Measurements from ENCODE around the gene DAD1.
"Not testable (repeated sequence)": the region's sequence is repeated elsewhere in the genome, so short reads cannot be mapped to it uniquely, and the experiment has no call there.

Gene DAD1

GRCh38 chr14:22549981-22550673 is 38.9 kb downstream of the DAD1 start:
- no peak for DNase-seq

DNA sequence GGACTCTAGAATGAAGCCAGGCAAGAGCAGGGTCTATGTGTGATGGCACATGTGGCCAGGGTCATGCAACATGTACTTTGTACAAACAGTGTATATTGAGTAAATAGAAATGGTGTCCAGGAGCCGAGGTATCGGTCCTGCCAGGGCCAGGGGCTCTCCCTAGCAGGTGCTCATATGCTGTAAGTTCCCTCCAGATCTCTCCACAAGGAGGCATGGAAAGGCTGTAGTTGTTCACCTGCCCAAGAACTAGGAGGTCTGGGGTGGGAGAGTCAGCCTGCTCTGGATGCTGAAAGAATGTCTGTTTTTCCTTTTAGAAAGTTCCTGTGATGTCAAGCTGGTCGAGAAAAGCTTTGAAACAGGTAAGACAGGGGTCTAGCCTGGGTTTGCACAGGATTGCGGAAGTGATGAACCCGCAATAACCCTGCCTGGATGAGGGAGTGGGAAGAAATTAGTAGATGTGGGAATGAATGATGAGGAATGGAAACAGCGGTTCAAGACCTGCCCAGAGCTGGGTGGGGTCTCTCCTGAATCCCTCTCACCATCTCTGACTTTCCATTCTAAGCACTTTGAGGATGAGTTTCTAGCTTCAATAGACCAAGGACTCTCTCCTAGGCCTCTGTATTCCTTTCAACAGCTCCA is 39.6 kb downstream of the DAD1 start:
- DNase-seq: no peak

- DNase-seq: no peak
Observed at GRCh38 chr14:22547948-22548750, 40.9 kb downstream of the DAD1 start.

- no peak for DNase-seq
Observed at GRCh38 chr14:22547313-22547947, 41.6 kb downstream of the DAD1 start.

- DNase-seq: no peak
Observed at GRCh38 chr14:22546722-22547071, 42.3 kb downstream of the DAD1 start.

DNA sequence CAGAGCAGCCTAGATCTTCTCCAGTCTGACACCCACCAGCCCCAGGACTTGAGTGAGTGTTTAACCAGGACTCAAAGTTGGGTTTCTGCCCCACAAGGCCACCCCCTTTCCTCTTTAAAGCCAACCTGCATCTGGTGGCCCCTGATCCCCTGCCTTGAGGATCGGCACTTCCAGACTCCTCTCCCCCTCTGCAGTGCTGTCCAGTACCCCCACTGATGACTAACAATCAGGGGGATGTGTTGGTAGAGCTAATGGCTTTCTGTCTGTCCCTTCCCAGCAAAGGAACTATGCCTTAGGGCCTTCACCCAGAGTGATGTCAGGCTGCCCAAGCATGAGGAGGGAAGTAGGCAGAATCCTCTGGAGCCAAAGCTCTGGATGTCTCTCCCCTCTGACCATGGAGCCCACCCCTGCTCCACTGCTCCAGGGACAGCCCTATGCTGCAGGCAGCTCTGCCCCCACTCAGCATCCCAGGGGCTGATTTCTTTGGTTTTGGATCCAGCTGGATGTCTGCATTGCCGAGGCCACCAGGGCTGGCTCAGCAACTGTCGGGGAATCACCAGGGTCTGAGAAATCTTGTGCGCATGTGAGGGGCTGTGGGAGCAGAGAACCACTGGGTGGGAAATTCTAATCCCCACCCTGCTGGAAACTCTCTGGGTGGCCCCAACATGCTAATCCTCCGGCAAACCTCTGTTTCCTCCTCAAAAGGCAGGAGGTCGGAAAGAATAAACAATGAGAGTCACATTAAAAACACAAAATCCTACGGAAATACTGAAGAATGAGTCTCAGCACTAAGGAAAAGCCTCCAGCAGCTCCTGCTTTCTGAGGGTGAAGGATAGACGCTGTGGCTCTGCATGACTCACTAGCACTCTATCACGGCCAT is 42.9 kb downstream of the DAD1 start:
- DNase-seq: no peak

DNA sequence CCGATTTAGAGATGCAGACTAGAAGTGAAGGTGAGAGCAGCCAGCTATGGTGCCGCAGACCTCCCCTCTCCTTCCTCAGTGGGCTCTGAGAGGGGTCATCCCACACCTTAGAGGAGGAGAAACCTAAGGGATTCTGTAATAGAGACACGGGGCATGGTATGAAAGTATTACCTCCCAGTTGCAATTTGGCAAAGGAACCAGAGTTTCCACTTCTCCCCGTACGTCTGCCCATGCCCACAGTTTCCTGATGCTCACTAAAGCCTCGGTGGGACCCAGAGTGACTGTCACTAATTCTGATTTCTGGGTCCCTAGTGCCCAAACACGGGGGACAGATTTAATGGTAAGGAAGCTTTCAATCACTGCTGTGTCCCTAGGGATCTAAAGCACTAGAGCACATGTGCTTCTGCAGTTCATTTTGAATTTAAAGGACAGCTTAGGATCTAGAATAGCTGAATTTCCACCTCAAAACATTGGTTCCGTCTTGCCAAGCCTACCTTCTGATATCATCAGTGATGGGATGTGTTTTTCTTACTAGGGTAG is 44.1 kb downstream of the DAD1 start:
- DNase-seq: no peak

GRCh38 chr14:22544406-22544805 is 44.6 kb downstream of the DAD1 start:
- DNase-seq: no peak

- not testable (repeated sequence) for DNase-seq
Observed at GRCh38 chr14:22543570-22544357, 45.3 kb downstream of the DAD1 start.

- no peak for DNase-seq
Observed at GRCh38 chr14:22542360-22542759, 46.7 kb downstream of the DAD1 start.

DNA sequence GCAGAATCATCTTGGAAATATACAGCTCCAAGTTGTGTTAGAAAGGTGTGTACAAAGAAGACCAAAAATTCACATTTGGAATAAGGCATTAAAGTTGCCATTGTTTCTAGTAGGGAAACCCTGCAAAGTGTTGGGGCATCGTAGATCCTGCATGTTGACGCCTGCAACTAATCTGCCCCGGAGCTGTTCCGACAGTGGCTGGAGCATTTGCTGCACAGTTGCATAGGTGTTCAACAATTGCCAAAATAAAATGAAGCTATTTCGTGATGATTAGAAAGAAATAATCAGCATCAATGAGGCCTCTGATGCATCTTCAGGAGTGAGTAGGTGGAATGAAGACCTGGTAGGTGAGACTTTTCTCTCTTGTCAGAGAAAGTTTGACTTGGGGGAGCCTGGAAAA is 47.3 kb downstream of the DAD1 start:
- no peak for DNase-seq

DNA sequence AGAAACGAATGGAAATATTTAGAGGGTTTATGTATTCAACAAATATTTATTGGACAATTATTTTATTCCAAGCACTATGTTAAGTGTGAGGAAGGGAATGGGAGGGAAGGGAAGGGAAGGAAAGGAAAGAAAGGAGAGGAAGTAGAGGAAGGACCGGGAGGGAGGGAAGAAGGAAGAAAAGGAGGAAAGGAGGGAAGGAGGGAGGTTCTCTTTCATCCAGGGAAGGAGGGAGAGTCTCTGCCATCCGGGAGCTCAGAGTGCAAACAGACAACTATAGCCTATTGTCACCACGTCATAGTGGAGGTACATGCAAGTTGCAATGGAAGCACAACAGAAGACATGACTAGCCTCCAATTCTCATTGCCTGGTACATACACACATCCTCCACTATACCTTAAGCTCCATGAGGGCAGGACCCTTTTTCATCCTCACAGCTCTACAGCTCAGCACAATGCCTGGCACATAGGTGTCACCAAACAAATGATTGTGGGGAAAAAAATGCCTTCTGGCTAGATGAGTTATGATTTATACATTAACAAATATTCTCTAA is 48.1 kb downstream of the DAD1 start:
- no peak for DNase-seq

DNA sequence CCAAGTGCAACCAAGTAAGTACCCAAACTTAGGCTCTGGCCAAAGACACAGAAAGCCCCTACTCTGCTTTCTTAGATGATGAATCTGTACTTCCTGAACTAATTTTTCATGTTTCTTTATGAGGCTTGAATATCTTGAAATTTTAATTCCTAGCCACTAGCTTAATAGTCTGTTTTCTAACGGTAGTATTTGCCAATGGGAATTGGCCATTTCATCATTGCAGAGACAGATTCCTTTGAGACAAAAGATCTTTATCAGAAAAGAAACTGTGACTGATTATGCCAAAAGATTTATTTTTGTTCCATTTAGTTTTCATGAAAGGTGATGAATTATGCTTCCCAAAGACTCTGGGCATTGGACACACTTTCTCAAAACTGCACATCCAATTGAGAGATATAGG is 48.7 kb downstream of the DAD1 start:
- no peak for DNase-seq

DNA sequence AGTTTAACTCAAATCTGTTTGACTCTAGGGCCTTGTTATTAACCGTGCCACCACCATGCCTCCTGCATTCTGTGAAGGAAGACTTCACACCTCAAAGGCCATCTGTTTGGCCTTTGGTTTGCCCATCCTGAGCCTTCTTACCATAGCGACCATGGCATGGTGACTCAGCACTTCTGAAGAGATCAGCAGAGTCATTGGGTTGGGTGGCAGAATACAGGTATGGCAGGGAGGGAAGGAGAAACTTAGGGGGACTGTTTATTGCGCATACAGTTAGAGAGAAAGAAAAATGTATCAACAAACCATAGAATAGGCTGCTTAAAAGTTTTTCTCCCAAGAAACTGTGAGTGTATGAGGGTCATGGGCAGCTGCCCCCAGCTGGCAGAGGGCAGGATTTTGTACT is 49.2 kb downstream of the DAD1 start:
- DNase-seq: no peak

DNA sequence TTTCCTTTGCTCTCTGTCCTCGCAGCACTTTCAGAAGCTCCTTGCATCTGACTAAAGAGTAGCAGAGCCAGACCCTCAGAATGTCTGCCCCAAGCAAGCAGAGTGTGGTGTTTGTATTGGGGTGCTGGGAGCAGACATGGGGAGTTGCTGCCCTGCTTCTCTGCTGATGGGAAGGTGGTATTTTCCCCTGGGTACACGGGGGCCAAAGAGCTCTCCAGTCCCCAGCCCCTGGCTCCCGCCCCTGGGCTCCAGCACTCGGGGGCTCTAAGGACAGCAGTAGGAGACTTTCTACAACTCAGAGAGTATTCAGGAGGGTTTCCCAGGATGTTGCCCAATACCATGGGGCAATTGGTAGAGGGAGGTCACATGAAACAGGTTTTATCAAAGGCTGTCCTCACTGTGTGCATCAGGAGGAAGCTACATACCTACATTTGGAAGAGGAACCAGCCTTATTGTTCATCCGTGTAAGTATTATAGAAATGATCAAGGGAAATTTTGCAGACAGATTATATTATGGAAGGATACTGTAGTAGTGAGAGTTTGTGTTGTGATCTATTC is 50.3 kb downstream of the DAD1 start:
- DNase-seq: no peak

- DNase-seq: no peak
Observed at GRCh38 chr14:22537436-22538310, 51.4 kb downstream of the DAD1 start.

DNA sequence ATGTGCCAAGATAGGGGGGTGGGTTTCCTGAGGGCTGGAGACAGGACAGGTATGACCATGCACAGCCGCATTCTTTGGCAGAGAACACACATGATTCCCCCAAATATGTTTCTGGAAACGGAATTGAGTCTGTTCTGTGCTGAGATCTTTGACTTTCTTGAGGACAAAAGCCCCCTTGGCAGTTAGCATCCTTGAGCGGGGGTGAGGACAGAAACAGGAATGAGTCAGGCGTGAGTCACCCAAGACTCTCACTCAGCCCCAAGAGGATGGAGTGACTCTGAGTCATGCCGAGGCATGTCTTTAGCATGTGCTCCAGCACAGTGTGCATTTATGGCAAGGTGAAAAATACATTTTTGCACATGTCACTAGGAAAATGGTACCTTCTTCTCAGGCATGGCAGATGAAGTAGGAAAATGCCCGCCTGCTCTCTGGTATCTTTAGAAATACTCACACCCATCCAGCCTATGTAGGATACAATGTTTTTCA is 52.1 kb downstream of the DAD1 start:
- DNase-seq: no peak

DNA sequence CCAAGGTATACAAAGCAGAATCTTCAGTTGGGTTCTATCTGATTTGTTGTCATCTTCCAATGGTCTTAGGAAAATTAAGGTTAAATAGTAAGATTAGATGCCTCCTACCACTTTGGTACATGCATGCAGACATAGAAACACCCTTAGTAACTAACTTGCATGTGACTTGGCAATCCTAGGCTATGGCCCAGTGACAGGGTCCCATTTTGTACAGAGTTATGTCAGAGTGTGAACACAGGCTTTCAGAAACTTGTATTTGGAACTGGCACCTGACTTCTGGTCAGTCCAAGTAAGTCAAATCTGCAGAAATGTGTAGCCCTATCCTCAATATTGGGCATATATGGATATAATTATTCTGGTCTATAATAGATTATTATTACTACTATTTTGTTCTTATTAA is 53.1 kb downstream of the DAD1 start:
- no peak for DNase-seq

- DNase-seq: no peak
Observed at GRCh38 chr14:22535126-22535525, 53.9 kb downstream of the DAD1 start.

GRCh38 chr14:22534547-22534946 is 54.5 kb downstream of the DAD1 start:
- DNase-seq: no peak

Measured in NCI-H146 (cell line).